ENCODE data around the gene CRACDL.

DNA sequence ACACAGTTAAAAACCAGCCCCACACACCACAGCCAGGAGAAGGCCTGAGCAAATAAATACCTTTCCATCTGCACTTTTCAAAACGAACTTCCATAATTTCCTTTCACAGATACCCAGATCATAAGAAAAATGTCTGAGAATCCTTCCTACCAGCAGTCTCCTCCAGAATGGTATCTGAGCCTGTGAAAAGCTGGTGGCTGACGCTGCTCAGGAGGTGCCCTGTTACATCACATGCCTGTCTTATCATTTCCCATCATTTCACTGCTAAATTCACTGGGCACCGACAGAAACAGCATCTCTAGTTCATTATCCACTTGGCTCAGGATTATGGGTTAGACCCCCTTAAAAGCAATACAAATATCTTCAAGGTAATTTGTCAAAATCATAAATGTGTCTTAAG, 4.4 kb downstream of the CRACDL start:
- TF ChIP-seq POLR2A (IDR thresholded peaks at IDR 0.05; ENCODE audit: low read depth, low read length), result no peak
- TF ChIP-seq POLR2AphosphoS5 (IDR thresholded peaks at IDR 0.05; ENCODE audit: low read depth, low read length), result no peak
- no peak for TF ChIP-seq SPI1 (IDR thresholded peaks at IDR 0.05; ENCODE audit: low read depth, low read length)
- no peak for TF ChIP-seq POU2F2 (IDR thresholded peaks at IDR 0.05; ENCODE audit: low read depth, low read length)
- no peak for TF ChIP-seq TAF1 (IDR thresholded peaks at IDR 0.05; ENCODE audit: low read depth, low read length)
- TF ChIP-seq PAX5 (IDR thresholded peaks at IDR 0.05; ENCODE audit: insufficient read depth, low read length, severe bottlenecking), result no peak
